SKM-1 treated with dmso at 0.1 percent for 144 hours (cell line): ENCODE results near the gene FOXG1.

Experiments
- DNase-seq: peaks from one replicate; lab custom pipeline; 2025; ENCODE audit not compliant: unreplicated experiment; lab: John Stamatoyannopoulos, UW

FOXG1 gene

DNA sequence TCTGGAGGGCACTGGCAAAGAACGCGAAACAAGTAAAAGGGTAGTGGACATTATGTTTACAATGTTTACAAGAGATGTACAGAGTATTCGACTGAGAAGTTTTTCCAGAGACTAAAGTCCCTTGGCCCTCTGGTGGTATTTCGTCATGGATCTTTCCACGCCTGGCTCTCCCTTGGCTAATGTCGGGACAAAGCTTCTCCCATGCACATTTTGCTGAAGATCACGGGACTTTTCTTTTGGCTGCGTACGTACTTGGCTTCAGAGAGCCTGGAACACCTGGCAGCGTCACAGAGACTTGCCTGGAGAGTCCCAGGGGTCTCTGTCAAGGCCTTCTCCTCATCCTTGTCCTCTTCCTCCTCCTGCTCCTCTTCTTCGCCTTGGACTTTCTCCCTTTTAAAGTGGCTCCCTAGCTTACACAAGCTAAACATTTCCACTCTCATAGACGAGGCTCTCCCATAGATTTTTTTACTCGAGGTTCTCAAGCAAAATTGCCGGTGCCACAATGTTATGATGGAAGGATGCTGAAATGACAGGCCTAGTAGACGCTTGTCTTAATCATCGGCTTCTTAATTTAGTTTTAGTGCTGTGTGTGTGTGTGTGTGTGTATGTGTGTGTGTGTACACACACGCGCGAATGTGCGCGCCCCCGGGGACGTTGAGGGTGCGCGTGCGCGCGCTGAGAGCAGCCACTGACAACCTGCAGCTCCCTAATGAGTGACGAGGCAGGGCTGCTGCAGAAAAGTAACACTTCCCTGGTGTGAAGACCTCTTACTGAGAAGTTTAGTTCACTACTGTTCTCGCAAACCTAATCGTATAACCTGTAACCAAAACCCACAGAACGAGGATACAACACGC is 4.9 kb upstream of the FOXG1 start:
- DNase-seq: no peak

- DNase-seq: no peak
Observed at GRCh38 chr14:28762303-28762954, 4.2 kb upstream of the FOXG1 start.

GRCh38 chr14:28762955-28763326 is 3.6 kb upstream of the FOXG1 start:
- no peak for DNase-seq

GRCh38 chr14:28763751-28764256 is 2.8 kb upstream of the FOXG1 start:
- no peak for DNase-seq

DNA sequence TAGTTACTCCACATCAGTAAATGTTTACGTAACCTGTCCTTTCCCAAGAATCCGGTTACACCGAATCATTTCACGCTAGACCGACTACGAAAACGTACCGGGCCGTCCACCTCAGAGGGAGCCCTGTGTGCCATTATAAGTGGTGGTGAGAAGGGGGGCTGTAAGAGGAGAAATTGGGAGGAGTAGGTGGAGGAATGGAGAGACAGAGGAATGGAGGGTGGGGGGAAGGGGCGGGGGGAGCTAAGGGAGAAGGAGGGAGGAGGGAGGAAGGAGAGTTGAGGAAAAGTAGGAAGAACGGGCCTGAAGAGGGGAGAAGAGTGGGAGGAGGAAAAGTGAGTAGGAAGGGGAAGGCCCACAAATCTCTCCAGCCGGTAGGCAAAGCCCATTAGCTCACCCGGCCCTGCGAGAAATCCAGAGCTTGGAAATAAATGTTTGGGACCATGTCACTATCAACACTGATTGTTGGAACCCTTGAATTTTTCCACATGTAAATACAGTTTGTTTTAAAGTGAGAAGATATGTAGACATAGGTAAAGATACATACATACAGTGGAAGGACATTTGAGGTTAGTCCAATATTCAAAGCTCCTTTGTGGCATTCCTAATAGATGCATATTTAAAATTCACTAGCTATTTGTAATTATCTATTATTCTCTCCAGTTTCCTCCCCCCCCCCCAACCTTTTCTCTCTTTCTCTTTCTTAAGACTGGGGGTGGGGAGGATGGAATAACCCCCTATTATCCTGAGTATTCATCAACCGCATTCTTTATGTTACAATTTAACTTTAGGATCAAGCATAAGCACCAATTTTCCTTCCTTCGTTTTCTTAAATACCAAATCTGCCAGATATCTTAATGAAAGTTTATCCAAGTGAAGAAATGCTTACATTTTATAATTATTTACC is 2.1 kb upstream of the FOXG1 start:
- no peak for DNase-seq

- no peak for DNase-seq
Observed at GRCh38 chr14:28765169-28765830, 1.3 kb upstream of the FOXG1 start.

- DNase-seq: no peak
Observed at GRCh38 chr14:28765831-28766468, 637 bp upstream of the FOXG1 start.

DNA sequence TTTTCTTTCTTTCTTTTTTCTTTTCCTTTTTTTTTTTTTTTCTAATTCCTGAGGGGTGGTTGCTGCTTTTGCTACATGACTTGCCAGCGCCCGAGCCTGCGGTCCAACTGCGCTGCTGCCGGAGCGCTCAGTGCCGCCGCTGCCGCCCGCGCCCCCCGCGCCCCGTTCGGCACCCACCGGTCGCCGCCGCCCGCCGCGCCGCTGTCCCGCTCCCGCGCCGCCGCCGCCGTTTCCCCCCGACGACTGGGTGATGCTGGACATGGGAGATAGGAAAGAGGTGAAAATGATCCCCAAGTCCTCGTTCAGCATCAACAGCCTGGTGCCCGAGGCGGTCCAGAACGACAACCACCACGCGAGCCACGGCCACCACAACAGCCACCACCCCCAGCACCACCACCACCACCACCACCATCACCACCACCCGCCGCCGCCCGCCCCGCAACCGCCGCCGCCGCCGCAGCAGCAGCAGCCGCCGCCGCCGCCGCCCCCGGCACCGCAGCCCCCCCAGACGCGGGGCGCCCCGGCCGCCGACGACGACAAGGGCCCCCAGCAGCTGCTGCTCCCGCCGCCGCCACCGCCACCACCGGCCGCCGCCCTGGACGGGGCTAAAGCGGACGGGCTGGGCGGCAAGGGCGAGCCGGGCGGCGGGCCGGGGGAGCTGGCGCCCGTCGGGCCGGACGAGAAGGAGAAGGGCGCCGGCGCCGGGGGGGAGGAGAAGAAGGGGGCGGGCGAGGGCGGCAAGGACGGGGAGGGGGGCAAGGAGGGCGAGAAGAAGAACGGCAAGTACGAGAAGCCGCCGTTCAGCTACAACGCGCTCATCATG is 654 bp downstream of the FOXG1 start:
- no peak for DNase-seq

DNA sequence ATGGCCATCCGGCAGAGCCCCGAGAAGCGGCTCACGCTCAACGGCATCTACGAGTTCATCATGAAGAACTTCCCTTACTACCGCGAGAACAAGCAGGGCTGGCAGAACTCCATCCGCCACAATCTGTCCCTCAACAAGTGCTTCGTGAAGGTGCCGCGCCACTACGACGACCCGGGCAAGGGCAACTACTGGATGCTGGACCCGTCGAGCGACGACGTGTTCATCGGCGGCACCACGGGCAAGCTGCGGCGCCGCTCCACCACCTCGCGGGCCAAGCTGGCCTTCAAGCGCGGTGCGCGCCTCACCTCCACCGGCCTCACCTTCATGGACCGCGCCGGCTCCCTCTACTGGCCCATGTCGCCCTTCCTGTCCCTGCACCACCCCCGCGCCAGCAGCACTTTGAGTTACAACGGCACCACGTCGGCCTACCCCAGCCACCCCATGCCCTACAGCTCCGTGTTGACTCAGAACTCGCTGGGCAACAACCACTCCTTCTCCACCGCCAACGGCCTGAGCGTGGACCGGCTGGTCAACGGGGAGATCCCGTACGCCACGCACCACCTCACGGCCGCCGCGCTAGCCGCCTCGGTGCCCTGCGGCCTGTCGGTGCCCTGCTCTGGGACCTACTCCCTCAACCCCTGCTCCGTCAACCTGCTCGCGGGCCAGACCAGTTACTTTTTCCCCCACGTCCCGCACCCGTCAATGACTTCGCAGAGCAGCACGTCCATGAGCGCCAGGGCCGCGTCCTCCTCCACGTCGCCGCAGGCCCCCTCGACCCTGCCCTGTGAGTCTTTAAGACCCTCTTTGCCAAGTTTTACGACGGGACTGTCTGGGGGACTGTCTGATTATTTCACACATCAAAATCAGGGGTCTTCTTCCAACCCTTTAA is 1.5 kb downstream of the FOXG1 start:
- DNase-seq: no peak

DNA sequence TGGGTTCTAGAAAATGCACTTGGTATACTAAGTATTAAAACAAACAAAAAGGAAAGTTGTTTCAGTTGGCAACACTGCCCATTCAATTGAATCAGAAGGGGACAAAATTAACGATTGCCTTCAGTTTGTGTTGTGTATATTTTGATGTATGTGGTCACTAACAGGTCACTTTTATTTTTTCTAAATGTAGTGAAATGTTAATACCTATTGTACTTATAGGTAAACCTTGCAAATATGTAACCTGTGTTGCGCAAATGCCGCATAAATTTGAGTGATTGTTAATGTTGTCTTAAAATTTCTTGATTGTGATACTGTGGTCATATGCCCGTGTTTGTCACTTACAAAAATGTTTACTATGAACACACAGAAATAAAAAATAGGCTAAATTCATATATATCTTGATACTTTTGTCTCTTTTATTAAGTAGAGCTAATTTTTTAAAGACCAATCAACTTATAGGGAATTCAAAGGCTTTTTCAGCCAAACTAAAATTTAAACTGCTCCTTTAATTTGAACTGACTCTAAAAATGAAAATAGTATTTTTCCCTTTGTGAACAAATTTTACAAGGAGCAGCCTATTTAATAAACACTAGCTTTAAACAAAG is 2.8 kb downstream of the FOXG1 start:
- no peak for DNase-seq

GRCh38 chr14:28770061-28770460 is 3.5 kb downstream of the FOXG1 start:
- DNase-seq: no peak

DNA sequence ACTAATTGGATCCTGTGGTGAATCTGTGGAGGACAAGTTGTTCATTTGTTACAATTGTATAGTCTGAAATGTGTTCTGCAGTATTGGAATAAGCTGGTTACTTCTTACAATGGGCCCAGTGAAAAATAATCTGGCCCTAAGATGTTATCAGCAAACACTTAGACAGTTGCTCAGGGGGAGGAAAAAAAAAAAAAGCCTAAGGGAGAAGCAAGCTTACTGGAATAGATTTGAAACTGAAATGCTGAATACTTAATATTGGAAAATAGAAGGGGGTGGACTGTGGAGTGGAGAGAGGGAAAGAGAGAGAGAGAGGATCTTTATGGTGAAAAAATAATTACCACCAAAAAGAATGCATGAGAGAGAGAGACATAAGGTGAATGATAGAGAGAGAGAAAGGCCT is 4.0 kb downstream of the FOXG1 start:
- DNase-seq: no peak

GRCh38 chr14:28771168-28771567 is 4.6 kb downstream of the FOXG1 start:
- no peak for DNase-seq

GRCh38 chr14:28772613-28773012 is 6.0 kb downstream of the FOXG1 start:
- no peak for DNase-seq

- no peak for DNase-seq
Observed at GRCh38 chr14:28773176-28773575, 6.6 kb downstream of the FOXG1 start.

GRCh38 chr14:28773861-28774691 is 7.5 kb downstream of the FOXG1 start:
- DNase-seq: no peak
